Neural progenitor cell (in vitro differentiated cells): ENCODE results near the gene KCNMA1. TPM values are rescaled to one million over a fixed set of nuclear protein-coding genes. Genes with fewer than 3 reads are reported as not detected.

Source experiments
- DNase-seq: peaks from one replicate; pipeline ENCODE4 v3.0.0-alpha.2; 2016; ENCODE audit warnings: low spot score
- H2AFZ ChIP-seq: fragments of 200-600 bp; sonication (generic); replicated peaks from 2 replicates; pipeline ENCODE4 v1.6.1; 2016; ENCODE audit warnings: antibody characterized with exemption
- H3F3A ChIP-seq: fragments of 200-600 bp; sonication (generic); 2 replicates; pipeline ENCODE4 v1.6.1; 2016; ENCODE audit warnings: antibody characterized with exemption, low read depth
- H3K27ac ChIP-seq: fragments of 200-600 bp; sonication (generic); 2 replicates; pipeline ENCODE4 v1.5.1; 2016; ENCODE audit warnings: mild to moderate bottlenecking
- H3K27me3 ChIP-seq: fragments of 200-600 bp; sonication (generic); 2 replicates; pipeline ENCODE4 v1.6.1; 2016; ENCODE audit warnings: mild to moderate bottlenecking, moderate library complexity
- H3K36me3 ChIP-seq: fragments of 200-600 bp; sonication (generic); 2 replicates; pipeline ENCODE4 v1.5.1; 2016
- H3K4me1 ChIP-seq: fragments of 200-600 bp; sonication (generic); 2 replicates; pipeline ENCODE4 v1.6.1; 2016; ENCODE audit warnings: mixed run types
- H3K4me2 ChIP-seq: fragments of 200-600 bp; sonication (generic); 2 replicates; pipeline ENCODE4 v1.6.1; 2016
- H3K4me3 ChIP-seq: fragments of 200-600 bp; sonication (generic); 2 replicates; pipeline ENCODE4 v1.5.1; 2016
- H3K79me2 ChIP-seq: fragments of 200-600 bp; sonication (generic); 2 replicates; pipeline ENCODE4 v1.6.1; 2016; ENCODE audit warnings: low read depth
- H3K9ac ChIP-seq: fragments of 200-600 bp; sonication (generic); 2 replicates; pipeline ENCODE4 v1.6.1; 2016
- H3K9me3 ChIP-seq: fragments of 200-600 bp; sonication (generic); 2 replicates; pipeline ENCODE4 v1.5.1; 2016; ENCODE audit warnings: low read depth
- H4K20me1 ChIP-seq: fragments of 200-600 bp; sonication (generic); 2 replicates; pipeline ENCODE4 v1.6.1; 2016; ENCODE audit warnings: low read depth
- H3K27ac Mint-ChIP-seq: 3 replicates; pipeline ENCODE4 v1.8.0; 2021; ENCODE audit warnings: mixed read lengths
- H3K27me3 Mint-ChIP-seq: 2 replicates; pipeline ENCODE4 v1.8.0; 2022; ENCODE audit warnings: low read depth, mild to moderate bottlenecking, inconsistent platforms, moderate library complexity, mixed read lengths; ENCODE audit not compliant: insufficient read depth
- H3K36me3 Mint-ChIP-seq: 3 replicates; pipeline ENCODE4 v1.8.0; 2021; ENCODE audit warnings: mixed read lengths
- H3K4me1 Mint-ChIP-seq: 3 replicates; pipeline ENCODE4 v1.8.0; 2021; ENCODE audit warnings: mixed read lengths
- H3K4me3 Mint-ChIP-seq: 3 replicates; pipeline ENCODE4 v1.8.0; 2021; ENCODE audit warnings: mild to moderate bottlenecking, moderate library complexity, mixed read lengths
- H3K9me3 Mint-ChIP-seq: 3 replicates; pipeline ENCODE4 v1.8.0; 2020; ENCODE audit warnings: mixed read lengths
- CTCF ChIP-seq: fragments of 200-600 bp; sonication (generic); IDR thresholded peaks from 2 replicates; pipeline ENCODE4 v1.5.1; 2017; ENCODE audit warnings: antibody characterized with exemption, mild to moderate bottlenecking
- EZH2 ChIP-seq: fragments of 200-600 bp; sonication (generic); IDR thresholded peaks from 2 replicates; pipeline ENCODE4 v1.6.1; 2017; ENCODE audit warnings: antibody characterized with exemption, mild to moderate bottlenecking, moderate library complexity
- EZH2phosphoT487 ChIP-seq: fragments of 200-600 bp; sonication (generic); IDR thresholded peaks from 2 replicates; pipeline ENCODE4 v1.6.1; 2017; ENCODE audit warnings: antibody characterized with exemption
- total RNA-seq: library from RNA; depleted of rRNA; stranded (reverse); fragments of >200 nt; gene quantifications from 2 replicates; pipeline ENCODE4 v1.2.3, GENCODE V29; 2015; ENCODE audit warnings: low replicate concordance

Gene KCNMA1
- total RNA-seq, 1 donor from 2014 or later, result 2.4 TPM

DNA sequence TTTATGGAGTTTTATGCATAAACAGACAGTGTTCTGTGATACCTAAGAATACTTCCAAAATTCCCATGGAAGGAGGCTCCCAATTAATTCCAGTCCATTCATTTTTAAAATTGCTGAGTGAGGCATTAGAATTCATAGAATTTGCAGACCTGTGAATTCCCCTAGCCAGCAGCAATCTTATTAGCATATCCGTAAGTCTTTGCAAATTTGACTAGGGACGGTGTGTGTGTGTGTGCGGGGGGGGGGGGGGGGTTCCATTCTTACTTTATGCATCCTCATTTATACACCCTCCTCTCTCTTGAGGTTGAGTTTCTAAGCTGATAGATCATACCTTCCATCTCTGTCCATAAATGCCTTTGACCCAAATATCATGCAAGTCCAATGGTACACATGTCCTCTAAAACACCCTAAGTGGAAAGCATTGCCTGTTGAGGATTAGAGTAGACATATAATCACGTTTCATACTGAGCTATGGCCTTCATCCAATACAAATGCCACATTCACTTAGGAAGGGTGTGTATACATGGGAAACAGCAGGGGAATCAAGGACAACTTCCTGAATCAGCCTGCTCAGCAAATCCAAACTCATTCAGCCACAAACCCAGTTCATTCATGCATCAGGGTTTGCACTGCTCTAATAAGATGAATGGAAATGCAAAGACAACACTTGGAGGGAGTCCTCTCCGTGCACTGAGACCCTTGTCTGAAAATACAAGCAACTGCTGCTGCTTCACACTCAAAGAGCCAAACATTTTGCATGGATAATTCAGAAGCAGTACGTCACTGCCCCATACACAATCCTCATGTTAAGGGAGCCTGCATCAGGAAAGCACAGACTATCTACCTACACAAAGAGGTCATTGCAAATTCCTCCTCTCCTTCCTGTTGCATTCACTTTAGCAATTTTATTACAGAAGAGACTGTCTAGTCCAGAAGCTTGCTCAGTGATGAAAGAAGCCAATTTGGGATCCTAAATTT, 350.8 kb downstream of the KCNMA1 start:
- Histone ChIP-seq H3K4me3 (no peak overlapping the region), H3K9me3 (no peaks in the 10 kb centered on the region), H3K27me3 (no peaks in the 10 kb centered on the region), H2AFZ (no peak overlapping the region), H3K4me2 (no peak overlapping the region), H3K9ac (no peak overlapping the region), H3K4me1 (peaks cover 24% of the 10 kb centered on the region), H3K36me3 (no peaks in the 10 kb centered on the region), H3K79me2 (no peaks in the 10 kb centered on the region), H4K20me1 (no peaks in the 10 kb centered on the region), H3K27ac (no peak overlapping the region), H3F3A (no peaks in the 10 kb centered on the region)
- no peaks in the 10 kb centered on the region for H3K9me3 Mint-ChIP-seq
- TF ChIP-seq EZH2phosphoT487 (no peak), EZH2 (no peak), CTCF (no peak)
- H3K27ac Mint-ChIP-seq, result peak overlapping the region; percentile 67
- no peak overlapping the region for H3K4me3 Mint-ChIP-seq
- no peak for DNase-seq
- no peaks in the 10 kb centered on the region for H3K36me3 Mint-ChIP-seq
- H3K27me3 Mint-ChIP-seq, result peaks cover 5% of the 10 kb centered on the region
- H3K4me1 Mint-ChIP-seq, result peaks cover 56% of the 10 kb centered on the region

DNA sequence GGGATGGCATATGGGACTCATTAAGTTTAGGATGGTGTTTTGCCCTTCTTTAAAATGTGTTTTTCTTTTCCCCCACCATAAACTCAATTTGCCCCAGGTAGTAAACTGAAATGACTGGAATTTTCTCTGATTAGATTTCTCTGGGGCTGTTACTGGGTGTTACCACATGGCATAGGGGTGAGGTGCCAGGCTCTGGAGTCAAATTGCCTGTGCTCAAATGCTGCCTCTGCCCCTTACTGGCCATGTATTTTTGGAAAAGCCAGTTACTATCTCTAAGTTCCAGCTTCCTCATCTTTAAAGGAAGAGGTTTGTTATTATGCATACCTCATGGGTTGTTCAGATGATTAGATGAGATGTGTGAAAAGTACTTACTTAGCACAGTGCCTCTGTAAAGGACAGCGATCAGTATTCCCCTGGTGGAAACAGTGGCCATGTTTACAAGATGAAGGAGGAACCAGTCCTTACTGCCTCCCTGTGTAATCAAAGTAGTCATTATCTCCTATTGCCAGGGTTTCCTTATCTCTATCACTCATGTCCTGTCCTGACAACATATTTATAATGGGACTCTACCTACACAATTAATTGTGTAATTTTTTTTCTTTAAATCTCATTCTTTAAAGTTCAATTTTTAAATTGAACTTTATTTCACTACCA, 352.0 kb downstream of the KCNMA1 start:
- Mint-ChIP-seq H3K27ac (no peak overlapping the region), H3K9me3 (no peaks in the 10 kb centered on the region), H3K36me3 (no peaks in the 10 kb centered on the region), H3K4me3 (no peak overlapping the region), H3K4me1 (peaks cover 45% of the 10 kb centered on the region), H3K27me3 (peaks cover 5% of the 10 kb centered on the region)
- Histone ChIP-seq H3K36me3 (no peaks in the 10 kb centered on the region), H3K4me1 (peaks cover 17% of the 10 kb centered on the region), H3K4me3 (no peak overlapping the region), H3K9me3 (no peaks in the 10 kb centered on the region), H3K4me2 (no peak overlapping the region), H3K27me3 (no peaks in the 10 kb centered on the region), H2AFZ (no peak overlapping the region), H3K27ac (no peak overlapping the region), H3F3A (no peaks in the 10 kb centered on the region), H3K79me2 (no peaks in the 10 kb centered on the region), H4K20me1 (no peaks in the 10 kb centered on the region), H3K9ac (no peak overlapping the region)
- TF ChIP-seq EZH2, result no peak
- TF ChIP-seq CTCF, result no peak
- no peak for TF ChIP-seq EZH2phosphoT487
- no peak for DNase-seq

DNA sequence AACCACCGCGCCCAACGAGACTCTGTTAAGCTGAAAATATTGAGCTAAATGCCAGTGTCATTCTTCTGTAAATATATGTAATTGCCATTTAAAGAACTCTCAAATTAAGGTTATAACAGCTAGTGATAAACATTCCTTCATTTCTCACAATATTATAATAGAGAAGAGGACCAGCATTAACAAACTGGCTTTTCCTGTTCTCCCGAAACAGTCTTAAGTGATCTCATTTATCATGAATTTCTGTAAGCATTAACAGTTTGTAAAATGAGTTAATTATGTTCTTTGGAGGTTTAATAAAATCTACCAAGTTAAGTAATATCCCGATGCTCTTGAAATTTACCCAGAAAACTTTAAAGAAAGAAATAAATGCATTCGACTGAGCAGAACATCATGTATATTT, 352.8 kb downstream of the KCNMA1 start:
- Mint-ChIP-seq H3K27ac (no peak overlapping the region), H3K9me3 (peaks cover 2% of the 10 kb centered on the region)

More for the DNA sequence above, 352.8 kb downstream of the KCNMA1 start:
- H3K36me3 ChIP-seq, result no peaks in the 10 kb centered on the region
- no peaks in the 10 kb centered on the region for H3K79me2 ChIP-seq
- no peak for DNase-seq
- peaks cover 36% of the 10 kb centered on the region for H3K4me1 Mint-ChIP-seq
- H3K27ac ChIP-seq, result no peak overlapping the region
- H3K27me3 Mint-ChIP-seq, result peaks cover 5% of the 10 kb centered on the region
- H3K9ac ChIP-seq, result no peak overlapping the region
- H4K20me1 ChIP-seq, result no peaks in the 10 kb centered on the region
- no peaks in the 10 kb centered on the region for H3K9me3 ChIP-seq
- H3K27me3 ChIP-seq, result no peaks in the 10 kb centered on the region
- no peak overlapping the region for H3K4me2 ChIP-seq
- no peak overlapping the region for H2AFZ ChIP-seq
- no peak for TF ChIP-seq EZH2phosphoT487
- TF ChIP-seq CTCF, result no peak
- no peak for TF ChIP-seq EZH2
- no peaks in the 10 kb centered on the region for H3F3A ChIP-seq
- H3K4me3 ChIP-seq, result no peak overlapping the region
- no peak overlapping the region for H3K4me3 Mint-ChIP-seq
- no peaks in the 10 kb centered on the region for H3K36me3 Mint-ChIP-seq
- H3K4me1 ChIP-seq, result peaks cover 9% of the 10 kb centered on the region
